Stimulated activated CD8-positive, alpha-beta memory T cell treated with anti-CD3 and anti-CD28 coated beads, Interleukin-12 subunit alpha, Interleukin-12 subunit beta, amount 100 ng/mL, for 24 hours (primary cell): ENCODE results near the gene GAK.
"Not testable (repeated sequence)": the region's sequence is repeated elsewhere in the genome, so short reads cannot be mapped to it uniquely, and the experiment has no call there.

Experiments used
- DNase-seq: peaks from one replicate; pipeline ENCODE4 v3.0.0-alpha.2; 2020; ENCODE audit errors: extremely low read depth

Gene GAK

GRCh38 chr4:819401-820229 lies 112.5 kb downstream of the GAK start:
- DNase-seq, result no peak

GRCh38 chr4:818106-818921 lies 113.8 kb downstream of the GAK start:
- DNase-seq, result no peak

- no peak for DNase-seq
Observed at GRCh38 chr4:815464-816146, 116.5 kb downstream of the GAK start.

- no peak for DNase-seq
Observed at GRCh38 chr4:814312-814850, 117.7 kb downstream of the GAK start.

- no peak for DNase-seq
Observed at GRCh38 chr4:813900-814299, 118.2 kb downstream of the GAK start.

- no peak for DNase-seq
Observed at GRCh38 chr4:808860-809570, 123.1 kb downstream of the GAK start.

- no peak for DNase-seq
Observed at GRCh38 chr4:807792-808191, 124.3 kb downstream of the GAK start.

- not testable (repeated sequence) for DNase-seq
Observed at GRCh38 chr4:806979-807378, 125.1 kb downstream of the GAK start.

GRCh38 chr4:804804-805203 lies 127.3 kb downstream of the GAK start:
- DNase-seq, result no peak

- DNase-seq, result no peak
Observed at GRCh38 chr4:803884-804283, 128.2 kb downstream of the GAK start.

GRCh38 chr4:801436-802124 lies 130.5 kb downstream of the GAK start:
- no peak for DNase-seq
